Endothelial cell (in vitro differentiated cells): Measurements from ENCODE around the gene SKI. TPM values are rescaled to one million over a fixed set of nuclear protein-coding genes. Genes with fewer than 3 reads are reported as not detected.
"Not testable (repeated sequence)": the region's sequence is repeated elsewhere in the genome, so short reads cannot be mapped to it uniquely, and the experiment has no call there.

Source experiments
- DNase-seq: peaks from one replicate; pipeline ENCODE4 v3.0.0; 2021; ENCODE audit warnings: low spot score
- H3K27ac Mint-ChIP-seq: one replicate; pipeline ENCODE4 v1.8.0; 2021; ENCODE audit warnings: mixed read lengths, inconsistent platforms; ENCODE audit not compliant: unreplicated experiment
- H3K27me3 Mint-ChIP-seq: one replicate; pipeline ENCODE4 v1.8.0; 2021; ENCODE audit warnings: mild to moderate bottlenecking, moderate library complexity, mixed read lengths, inconsistent platforms; ENCODE audit not compliant: unreplicated experiment
- H3K36me3 Mint-ChIP-seq: one replicate; pipeline ENCODE4 v1.8.0; 2021; ENCODE audit warnings: mild to moderate bottlenecking, low read depth, mixed read lengths, inconsistent platforms; ENCODE audit not compliant: unreplicated experiment
- H3K4me1 Mint-ChIP-seq: one replicate; pipeline ENCODE4 v1.8.0; 2021; ENCODE audit warnings: mild to moderate bottlenecking, mixed read lengths, inconsistent platforms; ENCODE audit not compliant: unreplicated experiment
- H3K4me3 Mint-ChIP-seq: one replicate; pipeline ENCODE4 v1.8.0; 2021; ENCODE audit warnings: mild to moderate bottlenecking, mixed read lengths, inconsistent platforms; ENCODE audit not compliant: unreplicated experiment
- H3K9me3 Mint-ChIP-seq: one replicate; pipeline ENCODE4 v1.8.0; 2021; ENCODE audit warnings: mixed read lengths, inconsistent platforms; ENCODE audit not compliant: unreplicated experiment
- CTCF ChIP-seq: fragments of 200-600 bp; sonication (generic); IDR thresholded peaks from one replicate; pipeline ENCODE4 v1.5.0; 2021; ENCODE audit warnings: antibody characterized with exemption; ENCODE audit not compliant: unreplicated experiment
- total RNA-seq: library from RNA; stranded (reverse); fragmentation: NEBNext Ultra II Directional; extraction: Animal tissue kit (Norgen Biotek cat#: 25700); gene quantifications from one replicate; pipeline ENCODE4 v1.2.1, GENCODE V29; 2021; ENCODE audit not compliant: unreplicated experiment

The SKI gene
- total RNA-seq, 1 donor from 2014 or later = 73.3 TPM

GRCh38 chr1:2258122-2258681 lies 30.1 kb downstream of the SKI start:
- Mint-ChIP-seq H3K9me3 (no peaks in the 10 kb centered on the region), H3K36me3 (peaks cover 14% of the 10 kb centered on the region), H3K27ac (peak overlapping the region; percentile 90), H3K4me3 (no peak overlapping the region), H3K27me3 (peaks cover 14% of the 10 kb centered on the region), H3K4me1 (peaks cover 22% of the 10 kb centered on the region)
- DNase-seq = no peak
- no peak for TF ChIP-seq CTCF

DNA sequence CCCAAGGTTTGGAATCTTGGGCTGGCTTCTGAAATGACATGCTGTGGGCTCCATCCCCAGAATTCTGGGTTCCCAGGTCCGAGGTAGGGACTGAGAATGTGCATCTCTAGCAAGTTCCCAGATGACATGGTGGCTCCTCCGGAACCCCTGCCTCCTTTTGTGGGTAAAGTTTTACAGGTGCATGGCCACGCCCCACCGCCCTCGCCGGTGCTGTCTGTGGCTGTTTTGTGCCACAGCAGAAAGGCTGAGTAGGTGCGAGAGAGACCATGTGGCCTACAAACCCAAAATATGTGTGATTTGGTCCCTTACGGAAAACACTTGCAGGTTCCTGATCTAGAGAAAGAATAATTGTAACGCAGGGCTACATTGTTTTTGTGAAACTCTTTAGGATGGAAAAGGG lies 30.9 kb downstream of the SKI start:
- peaks cover 22% of the 10 kb centered on the region for H3K4me1 Mint-ChIP-seq
- no peak overlapping the region for H3K4me3 Mint-ChIP-seq
- peaks cover 11% of the 10 kb centered on the region for H3K36me3 Mint-ChIP-seq
- H3K9me3 Mint-ChIP-seq = no peaks in the 10 kb centered on the region
- H3K27me3 Mint-ChIP-seq = peaks cover 13% of the 10 kb centered on the region
- no peak overlapping the region for H3K27ac Mint-ChIP-seq
- DNase-seq = no peak
- TF ChIP-seq CTCF = no peak

DNA sequence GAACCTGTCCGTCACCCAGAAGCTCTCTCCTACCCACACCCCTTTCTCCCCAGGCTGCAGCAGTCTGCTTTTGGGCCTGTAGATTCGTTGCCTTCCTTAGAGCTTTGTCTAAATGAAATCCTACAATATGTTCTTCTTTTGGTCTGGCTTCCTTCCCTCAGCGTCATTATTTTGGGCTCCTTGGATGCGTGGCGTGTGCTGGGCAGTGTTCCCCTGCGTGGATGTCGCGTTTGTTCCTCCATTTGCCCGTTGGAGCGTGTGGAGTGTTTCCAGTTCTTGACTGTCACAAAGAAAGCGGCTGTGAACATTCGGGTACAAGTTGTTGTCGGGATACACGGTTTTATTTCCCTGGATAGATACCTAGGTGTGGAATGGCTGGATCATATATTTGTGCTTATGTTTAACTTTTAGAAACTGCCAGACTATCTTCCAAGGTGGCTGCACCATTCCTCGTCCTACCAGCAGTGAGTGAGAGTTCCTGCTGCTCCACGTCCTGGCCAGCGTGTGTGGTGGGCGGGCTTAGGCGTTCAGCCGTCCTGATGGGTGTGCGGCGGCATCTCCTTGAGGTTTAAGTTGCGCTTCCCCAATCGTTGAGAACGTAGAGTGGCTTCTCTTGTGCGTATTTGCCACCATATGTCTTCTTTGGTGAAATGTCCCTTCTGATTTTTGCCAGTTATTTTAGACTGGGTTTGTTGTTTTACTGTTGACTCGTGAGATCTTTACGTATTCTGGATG lies 31.7 kb downstream of the SKI start:
- TF ChIP-seq CTCF = no peak
- peaks cover 18% of the 10 kb centered on the region for H3K4me1 Mint-ChIP-seq
- peaks cover 10% of the 10 kb centered on the region for H3K27me3 Mint-ChIP-seq
- H3K4me3 Mint-ChIP-seq = no peak overlapping the region
- peaks cover 11% of the 10 kb centered on the region for H3K36me3 Mint-ChIP-seq
- H3K27ac Mint-ChIP-seq = peak overlapping the region; percentile 42
- DNase-seq = no peak
- no peaks in the 10 kb centered on the region for H3K9me3 Mint-ChIP-seq

DNA sequence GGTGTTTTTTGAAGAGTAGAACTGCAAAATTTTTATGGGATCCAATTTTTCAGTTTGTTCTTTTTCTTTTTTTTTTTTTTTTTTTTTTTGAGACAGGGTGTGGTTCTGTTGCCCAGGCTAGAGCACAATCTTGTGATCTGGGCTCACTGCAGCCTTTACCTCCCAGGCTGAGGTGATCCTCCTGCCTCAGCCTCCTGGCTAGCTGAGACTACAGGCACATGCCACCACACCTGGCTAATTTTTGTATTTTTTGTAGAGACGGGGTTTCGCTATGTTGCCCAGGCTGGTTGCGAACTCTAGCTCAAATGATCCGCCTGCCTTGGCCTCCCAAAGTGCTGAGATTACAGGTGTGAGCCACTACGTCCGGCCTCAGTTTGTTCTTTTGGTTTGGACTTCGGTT lies 32.4 kb downstream of the SKI start:
- not testable (repeated sequence) for H3K9me3 Mint-ChIP-seq, DNase-seq, H3K27ac Mint-ChIP-seq, H3K4me3 Mint-ChIP-seq
- Mint-ChIP-seq H3K4me1 (peaks cover 24% of the 10 kb centered on the region), H3K27me3 (peaks cover 10% of the 10 kb centered on the region), H3K36me3 (peaks cover 16% of the 10 kb centered on the region)

DNA sequence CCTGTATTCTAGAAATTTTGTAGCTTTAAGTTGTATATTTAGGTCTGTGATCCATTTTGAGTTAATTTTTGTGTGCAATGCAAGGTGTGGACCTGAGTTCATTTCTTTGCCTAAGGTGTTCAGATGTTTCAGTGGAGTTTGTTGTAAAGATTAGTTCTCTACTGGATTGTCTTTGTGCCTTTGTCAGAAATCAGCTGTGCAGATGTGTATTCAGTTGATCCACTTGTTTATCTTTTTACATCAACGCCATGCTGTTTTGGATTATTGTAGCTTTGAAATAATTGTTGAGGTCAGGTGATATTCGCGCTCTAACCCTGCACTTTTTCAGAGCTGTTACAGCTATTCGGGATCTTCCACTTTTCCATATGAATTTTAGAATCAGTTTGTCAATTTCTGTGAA lies 32.8 kb downstream of the SKI start:
- H3K27ac Mint-ChIP-seq = no peak overlapping the region
- H3K9me3 Mint-ChIP-seq = no peaks in the 10 kb centered on the region
- TF ChIP-seq CTCF = no peak
- DNase-seq = no peak
- peaks cover 16% of the 10 kb centered on the region for H3K36me3 Mint-ChIP-seq
- peaks cover 27% of the 10 kb centered on the region for H3K4me1 Mint-ChIP-seq
- no peak overlapping the region for H3K4me3 Mint-ChIP-seq
- peaks cover 10% of the 10 kb centered on the region for H3K27me3 Mint-ChIP-seq

DNA sequence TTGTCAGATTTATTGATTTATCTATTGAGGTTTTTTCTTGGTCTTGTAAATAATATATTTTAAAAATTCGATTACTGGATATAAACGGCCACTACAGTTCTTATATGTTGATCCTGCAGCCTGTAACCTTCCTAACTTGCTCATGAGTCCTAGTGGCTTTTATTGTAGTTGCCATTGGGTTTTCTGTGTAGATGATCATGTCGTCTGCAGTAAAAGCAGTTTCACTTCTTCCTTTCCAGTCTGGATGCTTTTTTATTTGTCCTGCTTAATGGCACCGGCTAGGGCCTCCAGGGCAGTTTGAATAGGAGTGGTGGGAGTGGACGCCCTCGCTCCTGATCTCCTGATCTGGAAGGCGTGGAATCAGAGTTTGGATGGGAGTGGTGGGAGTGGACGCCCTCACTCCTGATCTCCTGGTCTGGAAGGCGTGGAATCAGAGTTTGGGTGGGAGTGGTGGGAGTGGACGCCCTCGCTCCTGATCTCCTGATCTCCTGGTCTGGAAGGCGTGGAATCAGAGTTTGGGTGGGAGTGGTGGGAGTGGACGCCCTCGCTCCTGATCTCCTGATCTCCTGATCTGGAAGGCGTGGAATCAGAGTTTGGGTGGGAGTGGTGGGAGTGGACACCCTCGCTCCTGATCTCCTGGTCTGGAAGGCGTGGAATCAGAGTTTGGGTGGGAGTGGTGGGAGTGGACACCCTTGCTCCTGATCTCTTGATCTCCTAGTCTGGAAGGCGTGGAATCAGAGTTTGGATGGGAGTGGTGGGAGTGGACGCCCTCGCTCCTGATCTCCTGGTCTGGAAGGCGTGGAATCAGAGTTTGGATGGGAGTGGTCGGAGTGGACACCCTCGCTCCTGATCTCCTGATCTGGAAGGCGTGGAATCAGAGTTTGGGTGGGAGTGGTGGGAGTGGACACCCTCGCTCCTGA lies 33.6 kb downstream of the SKI start:
- not testable (repeated sequence) for DNase-seq, H3K4me3 Mint-ChIP-seq, H3K9me3 Mint-ChIP-seq, H3K27me3 Mint-ChIP-seq, H3K27ac Mint-ChIP-seq
- peaks cover 19% of the 10 kb centered on the region for H3K36me3 Mint-ChIP-seq
- peaks cover 35% of the 10 kb centered on the region for H3K4me1 Mint-ChIP-seq
